8988T (cell line): ENCODE data around the gene ITIH2.
A peak's percentile ranks its signal among the peaks of the same experiment; 100 is the strongest.
"Not testable (repeated sequence)": the region's sequence is repeated elsewhere in the genome, so short reads cannot be mapped to it uniquely, and the experiment has no call there.

Source experiments
- DNase-seq: peaks from one replicate; pipeline ENCODE4 v3.0.0; 2011

The ITIH2 gene

GRCh38 chr10:7748637-7749036, 45.5 kb downstream of the ITIH2 start:
- DNase-seq, result not testable (repeated sequence)

DNA sequence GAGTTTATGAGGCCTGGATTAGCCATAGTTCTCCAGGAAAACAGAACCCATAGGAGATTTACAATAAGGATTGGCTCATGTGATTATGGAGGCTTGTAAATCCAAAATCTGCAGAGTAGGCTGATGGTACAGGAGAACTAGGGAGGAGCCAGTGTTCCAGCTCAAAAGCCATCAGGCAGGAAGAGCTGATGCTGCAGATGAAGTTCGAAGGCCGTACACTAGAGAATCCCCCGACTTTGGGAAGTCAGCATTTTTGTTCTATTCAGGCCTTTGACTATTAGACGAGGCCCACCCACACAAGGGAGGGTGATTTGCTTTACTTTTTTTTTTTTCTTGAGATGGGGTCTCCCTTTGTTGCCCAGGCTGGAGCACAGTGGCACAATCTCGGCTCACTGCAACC, 47.1 kb downstream of the ITIH2 start:
- no peak for DNase-seq

- no peak for DNase-seq
Measured at GRCh38 chr10:7752251-7752650, 49.1 kb downstream of the ITIH2 start.

DNA sequence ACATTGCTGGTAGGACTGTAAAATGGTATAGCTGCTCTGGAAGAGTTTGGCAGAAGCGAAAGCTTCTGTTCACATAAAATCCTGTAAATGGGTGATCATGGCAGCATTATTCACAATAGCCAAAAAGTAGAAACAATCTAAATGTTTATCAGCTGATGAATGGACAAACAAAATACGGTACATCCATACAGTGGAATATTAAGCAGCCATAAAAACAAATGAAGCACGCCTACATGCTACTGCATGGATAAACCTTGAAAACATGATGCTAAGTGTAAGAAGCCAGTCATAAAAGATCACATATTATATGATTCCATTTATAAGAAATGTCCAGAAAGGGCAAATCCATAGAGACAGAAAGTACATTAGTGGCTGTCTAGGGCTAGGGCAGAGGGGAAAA, 52.0 kb downstream of the ITIH2 start:
- no peak for DNase-seq

DNA sequence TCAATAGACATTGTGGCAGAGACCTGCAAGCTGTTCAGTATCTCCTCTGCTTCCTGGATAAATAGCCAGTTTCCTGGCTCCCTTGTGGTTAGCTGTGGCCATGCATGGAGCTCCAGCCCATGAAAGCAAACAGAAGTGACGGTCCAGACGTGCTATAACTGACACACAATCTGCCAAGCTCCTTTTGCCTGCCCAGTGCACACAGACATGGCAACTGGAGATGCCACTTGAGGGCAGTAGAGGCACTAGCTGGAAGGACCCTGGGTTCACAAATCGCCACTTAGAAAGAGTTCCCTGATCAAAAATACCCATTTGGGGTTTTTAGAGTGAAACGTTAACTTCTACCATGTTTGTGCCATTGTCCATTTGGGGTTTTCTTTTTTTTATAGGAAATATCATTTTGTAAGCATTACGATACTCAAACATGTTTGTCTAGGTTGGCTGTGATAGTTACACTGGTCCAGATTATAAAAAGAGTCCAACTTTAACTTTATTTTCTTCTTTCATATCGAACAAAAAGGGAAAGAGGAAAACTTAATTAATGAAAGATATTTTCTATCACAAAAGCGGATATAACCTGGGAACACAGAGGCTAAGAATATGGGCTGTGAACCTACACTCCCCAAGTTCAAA, 53.4 kb downstream of the ITIH2 start:
- peak; percentile 25 for DNase-seq

DNA sequence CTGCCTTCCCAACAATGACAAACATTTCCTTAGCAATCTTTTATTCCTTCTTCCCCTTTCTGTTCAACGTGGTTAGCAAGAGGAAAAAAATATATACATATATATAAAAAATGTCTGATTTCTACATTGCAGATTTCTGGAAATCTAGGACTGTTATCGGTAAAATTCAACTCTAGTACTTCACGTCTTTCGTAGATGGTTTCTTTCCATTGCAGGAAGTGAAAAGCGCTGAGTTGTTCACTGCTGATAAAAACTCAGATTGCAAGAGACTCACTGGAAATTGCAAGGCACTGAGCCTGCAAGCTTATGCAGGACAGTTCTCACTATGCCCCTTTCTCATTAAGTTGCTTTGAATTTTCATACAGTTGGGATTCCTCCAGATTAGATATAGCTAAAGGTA, 60.8 kb downstream of the ITIH2 start:
- DNase-seq, result no peak

DNA sequence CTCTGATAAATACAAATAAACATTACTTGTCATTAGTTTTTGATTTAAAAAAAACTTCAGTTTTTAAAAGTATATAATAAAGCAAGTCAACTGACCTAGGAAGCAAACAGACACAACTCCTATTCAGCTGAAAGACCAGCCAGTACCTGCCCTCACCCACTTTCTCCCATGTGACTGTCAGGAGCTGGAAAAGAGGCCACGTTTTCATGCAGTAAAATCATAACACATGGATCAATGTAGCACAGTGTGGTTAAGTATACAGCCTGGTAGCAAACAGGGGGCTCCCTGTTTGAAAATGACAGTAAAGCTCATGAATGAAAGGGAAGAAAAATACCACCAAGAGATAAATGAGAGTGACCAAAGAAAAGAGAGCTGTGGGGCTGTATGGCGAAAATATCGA, 63.1 kb downstream of the ITIH2 start:
- DNase-seq, result no peak

- no peak for DNase-seq
Measured at GRCh38 chr10:7767209-7767608, 64.1 kb downstream of the ITIH2 start.

DNA sequence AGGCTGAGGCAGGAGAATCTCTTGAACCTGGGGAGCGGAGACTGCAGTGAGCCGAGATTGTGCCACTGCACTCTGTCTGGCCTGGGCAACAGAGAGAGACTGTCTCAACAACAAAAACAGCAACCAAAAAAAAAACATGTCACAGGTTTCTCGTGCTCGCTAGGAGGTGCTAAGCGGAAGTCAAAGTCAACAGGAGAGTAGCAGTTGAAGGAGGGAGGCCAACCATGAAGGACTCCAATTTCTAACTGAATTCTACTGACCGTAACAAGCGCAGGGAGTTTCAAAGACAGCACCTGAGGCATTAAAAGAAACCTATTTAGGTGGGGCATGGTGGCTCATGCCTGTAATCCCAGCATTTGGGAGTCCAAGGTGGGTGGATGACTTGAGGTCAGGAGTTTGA, 65.3 kb downstream of the ITIH2 start:
- no peak for DNase-seq

DNA sequence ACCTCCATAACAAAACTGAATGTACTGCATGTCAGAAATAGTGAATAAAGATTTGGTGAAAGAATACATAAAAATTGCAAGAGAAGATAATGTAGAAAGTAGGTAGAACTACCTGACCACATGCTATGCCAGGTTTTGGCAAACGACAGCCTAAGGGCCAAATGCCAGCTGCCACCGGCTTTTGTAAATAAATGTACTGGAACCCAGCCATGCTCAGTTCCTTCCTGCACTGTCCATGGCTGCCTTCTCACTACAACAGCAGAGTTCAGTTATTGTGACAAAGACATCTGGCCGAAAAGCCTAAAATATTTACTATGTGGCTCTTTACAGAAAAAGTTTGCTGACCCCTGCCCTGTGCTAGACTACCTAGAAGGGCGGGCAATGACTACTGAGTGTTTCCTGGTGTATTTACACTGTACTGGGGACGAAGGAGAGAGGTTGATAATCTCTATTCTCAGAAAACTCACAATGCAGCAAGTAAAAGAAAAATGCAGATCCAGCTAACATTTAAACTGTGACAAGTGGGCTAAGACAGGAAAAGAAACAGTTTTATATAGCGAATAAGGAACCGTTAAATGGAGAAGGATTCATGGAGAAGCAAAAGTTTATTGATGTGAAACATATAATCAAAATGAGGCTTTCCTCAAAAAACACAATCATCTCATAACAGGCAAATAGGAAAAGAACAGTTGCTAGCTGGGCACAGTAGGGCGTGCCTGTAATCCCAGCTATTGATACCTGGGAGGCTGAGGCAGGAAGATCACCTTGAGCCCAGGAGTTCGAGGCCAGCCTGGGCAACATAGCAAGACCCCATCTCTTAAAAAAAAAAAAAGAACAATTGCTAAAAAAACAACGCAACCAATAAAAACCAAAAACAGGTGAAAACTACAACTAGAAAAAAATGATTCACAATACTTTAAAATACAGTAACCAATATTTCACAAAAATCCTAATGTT, 71.0 kb downstream of the ITIH2 start:
- no peak for DNase-seq

- DNase-seq, result no peak
Measured at GRCh38 chr10:7776777-7777176, 73.7 kb downstream of the ITIH2 start.

DNA sequence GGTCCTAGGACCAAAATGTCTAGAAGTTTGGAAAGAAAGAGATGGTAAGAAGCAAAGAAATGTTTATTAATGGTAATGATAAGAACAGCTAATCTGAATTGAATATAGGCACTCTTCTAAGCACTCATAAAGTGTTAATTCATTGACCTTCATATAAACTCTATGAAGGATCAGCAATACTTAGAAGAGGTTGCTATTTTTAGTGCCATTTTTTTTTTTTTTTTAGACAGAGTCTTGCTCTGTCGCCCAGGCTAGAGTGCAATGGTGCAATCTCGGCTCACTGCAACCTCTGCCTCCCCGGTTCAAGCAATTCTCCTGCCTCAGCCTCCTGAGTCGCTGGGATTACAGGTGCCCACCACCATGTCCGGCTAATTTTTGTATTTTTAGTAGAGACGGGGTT, 79.1 kb downstream of the ITIH2 start:
- DNase-seq, result not testable (repeated sequence)

DNA sequence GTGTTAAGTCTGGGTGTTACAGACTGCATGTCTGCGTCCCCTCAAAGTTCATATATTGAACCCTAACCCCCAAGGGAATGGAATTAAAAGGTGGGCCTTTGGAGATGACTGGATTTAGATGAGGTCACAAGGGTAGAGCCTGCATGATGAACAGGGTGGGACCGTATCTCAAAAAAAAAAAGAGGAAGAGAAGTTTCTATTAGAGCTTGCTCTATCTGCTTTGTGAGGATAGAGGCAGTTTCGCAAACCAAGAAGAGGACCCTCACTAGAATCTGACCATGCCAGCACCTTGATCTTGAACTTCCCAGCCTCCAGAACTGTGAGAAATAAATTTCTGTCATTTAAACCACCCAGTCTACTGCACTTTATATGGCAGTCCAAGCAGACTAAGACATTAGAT, 83.3 kb downstream of the ITIH2 start:
- DNase-seq, result no peak

DNA sequence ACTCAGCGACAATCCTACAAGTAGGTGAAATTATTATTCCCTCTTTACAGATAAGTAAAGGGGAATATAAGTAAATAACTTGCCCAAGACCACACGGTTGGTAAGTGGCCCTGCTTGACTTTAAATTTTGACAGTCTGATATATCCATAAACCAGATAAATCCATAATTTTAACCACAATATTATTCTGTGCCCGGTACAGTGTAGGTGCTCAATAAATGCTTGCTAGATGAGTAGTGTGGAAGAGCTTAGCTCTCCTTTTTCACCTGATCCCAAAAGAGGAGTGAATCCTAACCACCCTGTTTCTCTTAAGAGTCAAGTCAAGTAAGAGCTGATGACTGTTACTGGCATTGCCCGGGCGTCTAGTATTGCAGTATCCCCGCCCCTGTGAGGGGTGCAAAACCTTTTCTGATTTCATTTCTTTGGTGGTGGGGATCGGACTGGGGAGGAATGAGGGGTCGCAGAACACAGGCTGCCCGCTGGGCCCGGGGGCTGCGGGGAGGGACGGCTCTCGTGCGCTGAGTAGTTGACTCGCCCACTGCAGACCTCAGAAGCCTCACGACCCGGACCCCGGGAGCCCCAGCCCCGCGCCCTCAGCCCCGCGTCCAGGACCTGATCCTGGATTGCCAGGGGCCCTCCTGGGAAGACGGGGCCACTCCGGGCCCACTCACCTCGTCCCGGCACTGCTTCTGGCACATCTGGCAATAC, 84.2 kb downstream of the ITIH2 start:
- DNase-seq, result no peak

- peak; percentile 89 for DNase-seq
Measured at GRCh38 chr10:7787857-7788638, 84.9 kb downstream of the ITIH2 start, which contains the start of the genes ATP5F1C and KIN. TSS of gene ATP5F1C (plus strand) at chr10:7788177. CDS start at chr10:7788208, 31 bp downstream. TSS of gene KIN (minus strand) at chr10:7787993. CDS start at chr10:7787933, 60 bp downstream.

DNA sequence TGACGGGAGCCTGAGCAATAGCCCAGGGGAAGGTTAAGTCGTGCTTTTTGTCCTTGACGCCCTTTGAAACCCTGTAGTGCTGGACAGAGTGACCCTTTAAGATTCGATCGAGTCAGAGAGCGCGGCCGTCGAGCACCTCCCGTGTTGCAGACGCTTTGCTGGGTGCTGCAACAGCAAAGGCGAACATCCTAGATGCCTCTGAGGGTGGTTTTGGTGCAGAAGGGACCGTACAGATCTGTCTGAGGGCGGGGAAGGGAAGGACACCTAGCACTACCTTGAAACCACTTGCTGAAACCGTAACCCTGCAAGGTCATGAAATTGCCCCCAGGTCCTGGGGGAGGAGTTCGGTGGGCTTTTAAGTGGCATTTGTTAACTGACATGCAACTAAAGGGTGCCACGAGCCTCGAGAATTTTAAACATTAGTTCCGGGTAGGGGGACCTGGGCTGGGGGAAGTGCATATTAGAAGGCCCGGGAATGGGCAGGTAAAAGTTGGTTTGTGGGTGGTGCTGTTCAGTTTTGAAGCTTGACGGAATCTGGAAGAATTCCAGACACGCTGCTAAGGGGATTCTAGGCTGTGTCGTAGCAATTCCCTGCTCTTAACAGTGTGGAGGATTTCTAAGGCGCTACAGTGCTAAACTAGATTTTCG, 85.6 kb downstream of the ITIH2 start:
- no peak for DNase-seq

DNA sequence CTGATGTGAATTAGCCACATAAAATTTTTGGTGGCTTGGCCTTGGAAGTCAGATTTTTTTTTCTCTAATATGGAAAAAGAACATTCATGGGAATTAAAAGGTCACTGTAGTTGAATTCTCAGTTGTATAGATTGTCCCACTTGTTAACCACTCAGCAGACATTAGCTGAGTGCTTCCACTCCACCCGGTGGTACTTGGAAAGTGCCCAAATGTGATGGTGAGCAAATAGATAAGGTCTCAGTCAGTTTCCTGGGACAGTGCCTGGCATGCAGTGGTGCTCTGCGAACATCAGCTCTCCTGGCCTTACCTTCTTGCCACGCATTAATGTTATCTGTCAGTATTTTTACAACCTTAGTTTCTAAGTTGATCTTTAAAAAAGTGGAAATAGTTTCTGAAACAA, 86.3 kb downstream of the ITIH2 start:
- DNase-seq, result no peak

DNA sequence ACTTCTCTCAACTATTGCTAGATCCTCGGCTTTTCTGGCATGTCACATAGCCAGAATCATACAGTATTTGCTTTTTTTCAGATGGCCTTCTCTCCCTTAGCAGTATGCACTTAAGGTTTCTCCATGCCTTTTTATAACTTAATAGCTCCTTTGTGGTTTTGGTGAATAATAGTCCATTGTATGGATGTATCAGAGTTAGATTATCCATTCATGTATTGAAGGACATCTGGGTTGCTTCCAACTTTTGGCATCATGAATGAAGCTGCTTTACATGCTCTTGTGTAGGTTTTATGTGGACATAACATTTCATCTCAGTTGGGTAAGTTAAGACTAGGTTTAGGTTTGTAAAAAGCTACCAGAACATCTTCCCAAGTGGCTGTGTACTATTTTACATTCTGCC, 89.4 kb downstream of the ITIH2 start:
- no peak for DNase-seq

- no peak for DNase-seq
Measured at GRCh38 chr10:7794251-7795026, 91.3 kb downstream of the ITIH2 start.

DNA sequence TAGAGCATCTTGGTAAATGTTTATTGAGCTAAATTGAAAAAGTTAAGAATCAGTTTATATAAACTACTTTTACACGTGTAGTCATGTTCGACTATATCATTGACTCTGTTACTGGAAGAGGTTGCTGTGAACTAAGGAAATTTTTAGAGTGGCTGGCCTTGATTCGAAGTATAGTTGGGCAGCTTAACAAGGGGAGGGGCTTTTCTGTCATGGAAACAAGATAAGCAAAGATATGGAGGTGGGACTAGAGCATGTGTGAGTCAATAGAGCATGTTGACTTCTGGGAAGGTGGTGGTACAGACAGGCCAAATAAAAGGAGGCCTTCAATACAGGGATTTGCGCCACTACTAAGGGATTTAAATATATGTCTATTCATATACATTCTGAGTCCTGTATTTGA, 92.5 kb downstream of the ITIH2 start:
- DNase-seq, result no peak

GRCh38 chr10:7797582-7797981, 94.5 kb downstream of the ITIH2 start:
- peak; percentile 46 for DNase-seq
